Fibroblast of skin of right quadriceps (primary cell): ENCODE measurements around the gene CD226.
"Not testable (repeated sequence)": the region's sequence is repeated elsewhere in the genome, so short reads cannot be mapped to it uniquely, and the experiment has no call there.

ENCODE experiments used
- DNase-seq: peaks from one replicate; pipeline ENCODE4 v3.0.0-alpha.2; 2013

Gene CD226

DNA sequence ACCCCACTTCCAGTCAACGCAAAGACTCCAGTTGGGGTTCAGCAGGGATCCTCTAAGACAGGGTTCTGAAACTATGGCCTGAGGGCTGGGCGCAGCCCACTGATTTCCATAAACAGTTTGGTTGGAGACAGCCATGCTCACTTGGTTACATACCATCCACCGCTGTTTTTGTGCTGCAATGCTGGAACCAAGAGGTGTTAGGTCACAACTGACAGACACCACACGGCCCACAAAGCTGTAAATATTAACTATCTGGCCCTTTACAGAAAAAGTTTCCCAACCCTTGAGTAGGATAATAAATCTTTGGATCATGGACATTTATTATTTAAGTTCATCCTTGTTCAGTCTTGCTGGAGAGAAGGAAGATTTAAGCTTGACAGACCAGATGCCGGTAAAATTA lies 8.4 kb upstream of the CD226 start:
- peak; percentile 58 for DNase-seq

GRCh38 chr18:69954719-69955480 lies 7.2 kb upstream of the CD226 start:
- DNase-seq: peak; percentile 32

DNA sequence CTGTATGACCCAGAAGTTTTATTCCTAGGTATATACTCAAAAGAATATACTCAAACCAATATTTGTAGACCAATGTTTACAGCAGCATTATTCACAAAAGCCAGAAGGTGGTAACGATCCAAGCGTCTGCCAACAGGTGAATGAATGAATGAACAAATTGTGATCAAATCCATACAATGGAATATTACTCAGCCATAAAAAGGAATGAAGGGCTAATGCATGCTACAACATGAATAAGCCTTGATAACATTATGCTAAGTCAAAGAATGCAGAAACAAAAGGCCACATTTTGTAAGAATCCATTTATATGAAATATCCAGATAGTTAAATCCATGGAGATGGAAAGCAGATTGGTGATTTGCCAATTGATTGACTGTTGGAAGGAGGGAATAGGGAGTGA lies 5.5 kb upstream of the CD226 start:
- no peak for DNase-seq

GRCh38 chr18:69951182-69951581 lies 3.5 kb upstream of the CD226 start:
- DNase-seq: peak; percentile 45

- DNase-seq: no peak
Observed at GRCh38 chr18:69949538-69949936, 1.9 kb upstream of the CD226 start.

GRCh38 chr18:69948919-69949537 lies 1.4 kb upstream of the CD226 start:
- DNase-seq: no peak

- no peak for DNase-seq
Observed at GRCh38 chr18:69948256-69948655, 583 bp upstream of the CD226 start.

GRCh38 chr18:69946608-69947155 lies 991 bp downstream of the CD226 start:
- no peak for DNase-seq

GRCh38 chr18:69945220-69946114 lies 2.2 kb downstream of the CD226 start:
- no peak for DNase-seq

- no peak for DNase-seq
Observed at GRCh38 chr18:69944436-69944835, 3.2 kb downstream of the CD226 start.

- DNase-seq: no peak
Observed at GRCh38 chr18:69943021-69943420, 4.7 kb downstream of the CD226 start.

GRCh38 chr18:69941183-69941582 lies 6.5 kb downstream of the CD226 start:
- DNase-seq: no peak

GRCh38 chr18:69939812-69940211 lies 7.9 kb downstream of the CD226 start:
- DNase-seq: not testable (repeated sequence)

DNA sequence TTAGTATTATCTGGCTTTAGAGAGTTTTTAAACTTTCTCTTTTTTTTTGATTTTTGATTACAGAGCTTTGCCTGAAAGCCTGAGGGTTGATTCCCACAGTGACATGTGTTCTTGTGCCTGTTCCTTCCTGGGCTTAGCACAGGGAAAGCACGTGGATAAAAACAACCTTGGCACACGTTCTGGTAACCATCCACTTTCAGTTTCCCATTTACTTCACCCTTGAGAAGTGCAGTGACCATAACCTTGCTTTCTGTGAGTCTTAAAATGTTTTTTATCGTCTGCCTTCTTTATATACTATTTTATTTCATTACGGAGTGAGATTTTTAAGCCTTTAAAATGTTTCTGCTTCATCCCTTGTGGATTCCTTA lies 11.5 kb downstream of the CD226 start:
- no peak for DNase-seq

GRCh38 chr18:69935319-69936190 lies 12.1 kb downstream of the CD226 start:
- DNase-seq: peak; percentile 6

DNA sequence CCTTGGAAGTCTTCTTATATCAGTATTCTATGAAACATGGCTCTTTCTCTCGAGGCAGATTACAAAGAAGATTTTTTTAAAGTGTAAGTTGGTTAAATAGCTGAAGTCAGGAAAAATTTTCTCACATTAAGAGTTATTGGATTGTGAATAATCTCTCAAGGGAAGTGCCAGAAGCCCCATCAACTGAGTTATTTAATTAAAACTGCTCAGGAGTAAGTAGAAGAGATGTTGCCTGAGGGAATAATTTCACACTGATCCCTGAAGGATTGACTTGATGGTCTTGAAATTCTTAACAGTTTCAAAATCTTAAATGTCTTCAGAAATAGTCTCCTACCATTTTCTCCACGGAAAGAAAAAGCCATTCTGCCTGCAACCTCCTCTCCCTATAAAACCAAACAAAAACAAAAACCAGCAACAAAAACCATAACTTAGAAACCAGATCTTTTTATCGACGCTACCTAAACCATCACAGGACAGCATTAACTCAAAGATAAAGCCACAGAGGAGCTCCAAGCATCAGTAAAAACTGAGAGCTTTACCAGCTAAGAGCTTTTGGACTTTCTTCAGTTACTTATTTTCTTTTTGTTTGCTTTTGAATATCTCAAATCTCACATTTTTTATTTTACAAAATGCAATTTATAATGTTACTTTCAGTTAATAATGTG lies 12.9 kb downstream of the CD226 start:
- no peak for DNase-seq

DNA sequence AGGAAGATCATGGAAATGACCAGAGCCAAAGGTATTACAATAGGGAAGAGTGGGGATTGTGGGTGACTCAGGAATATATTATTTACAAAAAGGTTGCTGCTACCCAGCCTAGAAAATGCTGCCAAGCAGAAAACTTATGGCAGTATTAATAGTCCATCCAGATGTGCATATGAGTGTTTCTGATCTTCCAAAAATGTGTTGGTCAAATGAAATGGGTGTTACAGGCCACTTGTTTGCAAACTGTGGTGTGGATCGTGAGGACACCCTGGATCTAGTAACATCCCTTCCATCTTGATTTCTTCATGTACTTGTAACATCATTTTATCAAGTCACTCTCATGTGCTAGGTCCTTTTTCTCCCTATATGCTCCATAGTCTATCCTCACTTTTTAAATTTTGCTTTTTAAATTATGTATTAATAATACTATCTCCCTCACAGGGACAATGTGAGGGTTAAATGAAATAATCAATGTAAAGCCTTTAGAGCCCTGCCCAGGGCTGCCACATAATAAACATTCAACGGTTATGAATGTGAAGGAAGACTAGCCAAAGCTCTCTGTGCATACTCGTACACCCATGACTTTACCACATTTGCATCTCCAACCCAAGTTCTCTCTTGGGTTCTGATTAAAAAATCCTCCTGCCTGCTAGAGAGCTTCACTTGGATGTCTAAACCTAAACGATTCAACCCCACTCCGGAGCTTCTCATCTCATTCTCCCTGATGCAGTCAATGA lies 18.5 kb downstream of the CD226 start:
- no peak for DNase-seq

GRCh38 chr18:69916412-69916811 lies 31.3 kb downstream of the CD226 start:
- no peak for DNase-seq

GRCh38 chr18:69908838-69909237 lies 38.8 kb downstream of the CD226 start:
- no peak for DNase-seq

GRCh38 chr18:69906765-69907164 lies 40.9 kb downstream of the CD226 start:
- no peak for DNase-seq

GRCh38 chr18:69900941-69901340 lies 46.7 kb downstream of the CD226 start:
- DNase-seq: no peak
